ENCODE measurements around the gene BACH2. TPM values are rescaled to one million over a fixed set of nuclear protein-coding genes. Genes with fewer than 3 reads are reported as not detected.

The BACH2 gene
- total RNA-seq, 1 experiment from 2014 or later: 0.15 TPM

DNA sequence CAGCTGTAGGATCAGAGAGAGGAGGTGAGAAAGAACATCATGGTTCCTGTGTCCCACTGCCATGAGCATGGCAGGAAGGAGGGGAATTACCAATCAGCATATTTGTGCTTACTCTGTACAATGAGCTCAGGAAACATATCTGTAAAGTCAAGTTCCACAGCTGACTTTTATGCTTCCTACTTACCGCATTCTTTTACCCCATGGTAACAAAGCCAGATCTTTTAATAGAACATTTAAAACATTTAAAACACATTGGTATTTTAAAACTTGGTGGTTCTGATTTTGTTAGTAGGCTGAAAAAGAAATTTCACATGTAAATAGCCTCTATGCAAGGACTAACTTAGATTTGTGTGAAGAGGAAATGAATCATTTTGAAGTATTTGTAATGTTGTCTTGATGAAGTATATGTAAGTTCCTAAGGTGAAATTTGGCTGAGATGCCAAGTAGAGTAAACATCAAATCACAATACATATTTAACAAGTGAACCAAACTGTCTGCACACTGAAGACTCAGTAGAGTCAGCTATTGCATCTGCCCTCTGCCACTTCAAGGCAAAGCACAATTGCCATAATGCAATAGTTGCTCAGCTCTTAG, 287.6 kb downstream of the BACH2 start:
- DNase-seq (ENCODE audit: extremely low read depth, low read depth): no peak

GRCh38 chr6:90008189-90008907, 288.3 kb downstream of the BACH2 start:
- DNase-seq (ENCODE audit: extremely low read depth, low read depth): no peak

DNA sequence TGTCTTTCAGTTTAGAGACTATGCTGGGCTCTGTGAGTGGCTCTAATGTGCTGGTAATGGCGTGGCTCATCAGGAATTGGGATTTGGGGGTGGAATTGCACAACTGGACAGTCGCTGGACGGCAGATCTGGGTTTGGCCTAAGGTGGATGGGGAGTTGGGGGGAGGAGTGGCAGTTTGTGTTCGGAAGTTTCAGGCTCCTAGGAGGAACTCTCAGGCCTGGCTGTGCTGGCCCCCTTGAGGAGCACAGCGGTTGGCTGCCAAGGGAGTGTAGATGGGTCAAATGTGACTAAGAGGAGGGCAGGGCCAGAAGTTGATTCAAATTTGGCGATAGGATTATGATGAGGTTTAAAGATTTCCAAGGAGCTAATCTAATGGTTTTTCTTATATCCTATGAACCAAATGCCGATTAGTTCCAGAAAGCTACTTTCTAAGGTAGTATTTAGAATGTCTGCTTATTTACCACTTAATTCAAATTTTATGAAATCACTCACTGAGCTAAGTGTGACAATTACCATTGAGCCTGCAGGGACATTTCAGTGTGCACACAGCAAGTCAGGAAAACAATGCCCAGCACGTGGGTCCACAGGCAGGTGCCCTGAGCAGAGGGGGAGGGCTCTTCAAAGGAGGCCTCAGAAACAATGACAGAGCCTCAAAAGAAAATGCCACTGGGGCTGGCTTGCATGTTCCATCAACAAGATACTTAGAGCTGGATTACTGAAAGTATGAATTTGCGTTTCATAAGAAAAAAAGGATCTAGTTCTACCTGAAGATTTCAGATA, 291.4 kb downstream of the BACH2 start:
- no peak for DNase-seq (ENCODE audit: extremely low read depth, low read depth)

DNA sequence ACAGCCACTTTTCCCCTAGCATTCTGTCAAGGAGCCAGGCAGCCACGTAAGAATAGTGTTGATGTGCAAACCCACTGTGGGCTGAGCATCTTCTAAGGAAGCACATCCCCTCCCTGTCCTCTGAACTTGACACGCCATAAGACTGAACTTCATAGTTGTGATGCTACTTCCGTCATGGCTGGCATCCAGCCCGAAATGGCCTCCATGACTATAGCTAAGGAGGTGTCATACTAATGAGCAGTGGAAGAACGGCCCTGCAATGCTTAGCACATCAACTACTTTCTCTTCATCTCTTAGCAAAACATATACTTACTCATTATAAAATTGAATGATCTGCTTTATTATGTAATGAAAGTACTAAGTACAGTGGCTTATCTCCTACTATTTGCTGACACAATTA, 292.1 kb downstream of the BACH2 start:
- no peak for DNase-seq (ENCODE audit: extremely low read depth, low read depth)

GRCh38 chr6:90003941-90004340, 292.7 kb downstream of the BACH2 start:
- no peak for DNase-seq (ENCODE audit: extremely low read depth, low read depth)

DNA sequence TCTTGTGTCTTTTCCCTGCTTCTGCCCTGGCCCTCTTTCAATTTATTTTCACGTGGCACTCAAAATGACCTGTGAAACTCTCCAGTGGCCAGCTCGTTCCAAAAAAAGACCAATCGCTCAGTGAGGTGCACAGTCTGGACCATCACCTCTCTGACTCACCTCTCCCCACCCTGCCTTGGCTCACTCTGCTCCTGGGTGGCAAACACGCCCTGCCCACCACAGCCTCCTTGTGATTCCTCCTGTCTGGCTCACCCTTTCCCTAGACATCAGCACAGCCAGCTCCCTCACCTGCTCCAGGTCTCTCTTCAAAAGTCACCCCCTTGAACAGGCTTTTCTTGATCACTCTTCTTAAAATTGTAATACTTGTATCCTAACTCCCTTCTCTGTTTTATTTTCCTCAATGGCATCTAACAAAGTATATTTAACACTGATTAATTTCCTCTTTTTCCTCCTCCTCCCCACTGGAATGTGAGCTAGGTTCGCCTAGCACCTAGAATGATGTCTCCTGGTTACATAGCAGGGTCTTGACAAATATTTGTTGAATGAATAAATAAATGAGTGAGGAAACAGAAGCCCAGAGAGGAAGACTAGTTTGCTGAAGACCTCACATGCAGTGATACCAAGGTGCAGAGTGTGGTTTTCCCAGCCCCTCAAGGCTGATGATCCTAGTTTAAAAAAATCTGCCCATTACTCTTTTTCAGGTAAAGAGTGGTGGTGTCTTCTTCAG, 293.4 kb downstream of the BACH2 start:
- no peak for DNase-seq (ENCODE audit: extremely low read depth, low read depth)

GRCh38 chr6:90000864-90001731, 295.5 kb downstream of the BACH2 start:
- DNase-seq (ENCODE audit: extremely low read depth, low read depth): no peak

- no peak for DNase-seq (ENCODE audit: extremely low read depth, low read depth)
Observed at GRCh38 chr6:89999945-90000825, 296.5 kb downstream of the BACH2 start.

GRCh38 chr6:89999154-89999553, 297.5 kb downstream of the BACH2 start:
- DNase-seq (ENCODE audit: extremely low read depth, low read depth): no peak

GRCh38 chr6:89997456-89998445, 298.9 kb downstream of the BACH2 start:
- DNase-seq (ENCODE audit: extremely low read depth, low read depth): no peak

GRCh38 chr6:89993411-89993810, 303.2 kb downstream of the BACH2 start:
- no peak for DNase-seq (ENCODE audit: extremely low read depth, low read depth)

- no peak for DNase-seq (ENCODE audit: extremely low read depth, low read depth)
Observed at GRCh38 chr6:89992818-89993217, 303.8 kb downstream of the BACH2 start.

DNA sequence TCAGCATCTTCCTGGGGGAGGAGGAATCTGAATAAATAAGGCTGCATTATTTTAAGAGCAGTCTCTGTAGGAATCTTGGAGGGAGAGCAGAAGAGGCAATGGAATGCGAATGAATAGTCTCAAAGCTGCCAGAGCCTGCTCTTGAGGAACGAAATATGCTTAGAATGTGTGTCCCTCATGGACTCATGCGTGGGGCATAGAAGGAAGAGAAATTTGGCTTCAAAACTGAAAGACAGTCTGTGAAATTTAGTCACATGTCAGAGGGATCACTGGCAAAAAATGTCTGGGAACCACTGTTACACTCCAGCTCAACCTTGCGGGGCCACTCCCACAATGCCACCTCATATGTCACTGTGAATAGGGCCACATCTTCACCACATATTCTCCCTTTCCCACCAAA, 306.9 kb downstream of the BACH2 start:
- no peak for DNase-seq (ENCODE audit: extremely low read depth, low read depth)

GRCh38 chr6:89987830-89988229, 308.8 kb downstream of the BACH2 start:
- no peak for DNase-seq (ENCODE audit: extremely low read depth, low read depth)

GRCh38 chr6:89987140-89987539, 309.5 kb downstream of the BACH2 start:
- DNase-seq (ENCODE audit: extremely low read depth, low read depth): no peak

DNA sequence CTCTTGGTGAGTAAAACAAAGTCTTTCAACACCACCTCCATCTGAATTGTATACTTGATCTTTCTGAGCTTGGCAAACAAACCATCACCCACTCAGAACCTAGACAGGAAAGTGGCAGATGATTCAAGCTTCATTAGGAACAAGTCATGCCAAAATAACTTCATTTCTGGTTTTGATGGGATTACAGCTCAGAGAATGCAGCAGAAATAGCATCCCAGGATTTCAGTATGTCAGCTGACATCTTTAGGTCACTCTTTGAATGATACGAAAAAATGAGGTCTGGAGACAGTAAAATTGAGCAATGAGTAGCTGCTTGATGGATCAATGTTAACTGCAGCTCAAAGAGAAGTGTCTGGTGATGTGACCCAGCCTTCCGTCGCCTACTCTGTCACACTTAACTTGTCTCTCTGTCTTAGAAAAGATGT, 310.0 kb downstream of the BACH2 start:
- no peak for DNase-seq (ENCODE audit: extremely low read depth, low read depth)

DNA sequence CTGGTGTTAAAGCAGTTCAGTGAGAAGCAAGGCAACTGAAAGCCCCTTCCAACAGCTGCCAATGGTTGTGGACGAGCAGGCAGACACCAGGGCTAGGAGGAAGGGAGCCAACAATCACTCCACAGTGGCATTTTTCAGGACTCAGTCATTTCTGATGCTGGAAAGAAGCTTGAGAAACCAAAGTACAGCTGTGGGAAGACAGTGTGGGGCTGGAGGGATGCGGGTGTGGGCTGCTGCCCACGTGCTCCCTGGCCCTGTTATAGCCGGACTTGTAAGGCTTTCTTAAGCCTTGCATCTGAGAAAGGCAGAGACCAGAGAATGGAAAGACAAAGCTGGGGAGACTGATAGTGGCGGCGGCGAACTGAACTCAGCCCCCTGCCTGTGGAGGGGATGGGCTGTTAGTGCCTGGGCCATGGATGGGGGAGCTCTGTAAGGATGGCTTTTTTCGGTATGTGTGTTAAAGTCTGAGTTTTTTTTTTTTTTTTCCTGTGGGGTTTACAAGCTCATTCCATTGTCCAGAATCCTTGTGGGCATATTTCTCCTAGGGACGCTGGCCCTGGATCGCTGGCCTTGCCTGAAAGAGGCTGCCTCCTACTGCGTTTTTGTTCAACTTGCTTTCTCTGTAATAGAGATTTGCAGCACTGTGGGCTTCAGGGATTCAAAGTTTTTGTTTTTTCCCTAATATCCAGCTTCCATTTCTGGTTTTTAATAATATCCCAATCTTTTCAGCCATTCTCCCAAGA, 310.7 kb downstream of the BACH2 start:
- no peak for DNase-seq (ENCODE audit: extremely low read depth, low read depth)
